GM12878 (cell line): Measurements from ENCODE around the gene CDY2B.
"Not testable (repeated sequence)": the region's sequence is repeated elsewhere in the genome, so short reads cannot be mapped to it uniquely, and the experiment has no call there.

Experiments
- BHLHE40 ChIP-seq, 2 experiments: fragments of 450-650 bp in 1 of 2; IDR thresholded peaks; 2 replicates each; pipeline ENCODE4 v1.6.1; 2011 to 2017; ENCODE audit warnings: low read depth in 2 of 2, borderline replicate concordance in 1 of 2, improper control_type of control experiment in 1 of 2, low read length in 1 of 2, mild to moderate bottlenecking in 1 of 2
- JUND ChIP-seq: IDR thresholded peaks from 2 replicates; pipeline ENCODE4 v1.6.1; 2012; ENCODE audit warnings: low read depth, mild to moderate bottlenecking, low read length, improper control_type of control experiment, moderate library complexity
- PAX5 ChIP-seq: IDR thresholded peaks from 2 replicates; pipeline ENCODE4 v1.6.1; 2011; ENCODE audit warnings: low read depth, low read length, borderline replicate concordance
- ZNF384 ChIP-seq: IDR thresholded peaks from 2 replicates; pipeline ENCODE4 v1.6.1; 2012; ENCODE audit warnings: low read depth, mild to moderate bottlenecking, low read length, improper control_type of control experiment, borderline replicate concordance
- TF ChIP-seq, protein P1 (sequence below), 3 experiments: IDR thresholded peaks in 2 of 3; conservative IDR thresholded peaks in 1 of 3; 2 replicates each; pipeline ENCODE4 v1.5.1; 2011; ENCODE audit warnings: low read depth in 3 of 3, low read length in 3 of 3, mild to moderate bottlenecking in 3 of 3, control low read depth in 2 of 3, moderate library complexity in 2 of 3, inconsistent platforms in 1 of 3, mixed read lengths in 1 of 3; ENCODE audit not compliant: control insufficient read depth in 2 of 3, insufficient read depth in 1 of 3; ENCODE audit errors: extremely low read depth in 1 of 3
- TF ChIP-seq, protein P2 (sequence below): IDR thresholded peaks from 2 replicates; pipeline ENCODE4 v1.6.1; 2012; ENCODE audit warnings: mild to moderate bottlenecking, low read depth, low read length
- TF ChIP-seq, protein P3 (sequence below): fragments of 450-650 bp; IDR thresholded peaks from 2 replicates; pipeline ENCODE4 v1.6.1; 2017; ENCODE audit warnings: low read depth, mild to moderate bottlenecking, moderate library complexity

DNA sequence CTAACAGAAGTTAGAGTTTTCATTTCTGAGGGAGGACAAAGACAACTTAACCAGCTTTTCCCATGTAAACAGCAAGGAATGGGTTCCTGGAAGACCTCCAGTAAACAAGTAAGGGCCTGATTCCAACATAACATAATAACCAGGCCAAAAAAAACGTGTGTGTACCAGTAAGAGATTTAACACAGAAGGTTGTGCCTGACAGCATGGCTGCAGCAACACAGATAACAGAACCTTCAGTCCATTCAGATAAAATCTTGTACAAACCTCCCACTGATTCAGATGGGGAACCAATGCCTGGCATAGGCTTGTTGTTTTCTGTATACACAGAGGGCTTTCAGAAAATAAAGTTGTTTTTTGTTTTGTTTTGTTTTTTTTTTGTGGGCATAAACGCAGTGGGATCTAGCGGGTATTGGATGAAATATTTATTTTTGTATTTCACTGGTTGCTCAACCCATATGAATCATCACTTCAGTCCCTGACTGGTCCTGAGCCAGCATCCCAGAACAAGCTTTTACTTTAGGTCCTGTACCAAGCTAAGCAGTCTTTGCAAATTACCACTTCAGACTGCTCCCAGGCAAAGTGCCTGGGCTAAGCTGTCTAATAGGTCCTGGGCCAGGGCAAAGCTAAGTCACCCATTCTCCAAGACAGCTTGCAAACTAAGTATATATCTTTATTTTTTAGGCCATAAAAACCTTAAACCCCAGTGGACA, 8.7 kb downstream of the CDY2B start:
- TF ChIP-seq PAX5; JUND; BHLHE40 (IDR thresholded peaks at IDR 0.05; ENCODE audit: borderline replicate concordance in 1 of 2, low read depth in 2 of 2, low read length in 1 of 2); ZNF384: not testable (repeated sequence)
- TF ChIP-seq, protein P1, sequence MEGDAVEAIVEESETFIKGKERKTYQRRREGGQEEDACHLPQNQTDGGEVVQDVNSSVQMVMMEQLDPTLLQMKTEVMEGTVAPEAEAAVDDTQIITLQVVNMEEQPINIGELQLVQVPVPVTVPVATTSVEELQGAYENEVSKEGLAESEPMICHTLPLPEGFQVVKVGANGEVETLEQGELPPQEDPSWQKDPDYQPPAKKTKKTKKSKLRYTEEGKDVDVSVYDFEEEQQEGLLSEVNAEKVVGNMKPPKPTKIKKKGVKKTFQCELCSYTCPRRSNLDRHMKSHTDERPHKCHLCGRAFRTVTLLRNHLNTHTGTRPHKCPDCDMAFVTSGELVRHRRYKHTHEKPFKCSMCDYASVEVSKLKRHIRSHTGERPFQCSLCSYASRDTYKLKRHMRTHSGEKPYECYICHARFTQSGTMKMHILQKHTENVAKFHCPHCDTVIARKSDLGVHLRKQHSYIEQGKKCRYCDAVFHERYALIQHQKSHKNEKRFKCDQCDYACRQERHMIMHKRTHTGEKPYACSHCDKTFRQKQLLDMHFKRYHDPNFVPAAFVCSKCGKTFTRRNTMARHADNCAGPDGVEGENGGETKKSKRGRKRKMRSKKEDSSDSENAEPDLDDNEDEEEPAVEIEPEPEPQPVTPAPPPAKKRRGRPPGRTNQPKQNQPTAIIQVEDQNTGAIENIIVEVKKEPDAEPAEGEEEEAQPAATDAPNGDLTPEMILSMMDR (IDR thresholded peaks at IDR 0.05 in 2 of 3, conservative IDR thresholded peaks at IDR 0.05 in 1 of 3; ENCODE audit: control insufficient read depth in 2 of 3, extremely low read depth in 1 of 3, insufficient read depth in 1 of 3, low read depth in 3 of 3, low read length in 3 of 3), result not testable (repeated sequence)
- TF ChIP-seq, protein P2, sequence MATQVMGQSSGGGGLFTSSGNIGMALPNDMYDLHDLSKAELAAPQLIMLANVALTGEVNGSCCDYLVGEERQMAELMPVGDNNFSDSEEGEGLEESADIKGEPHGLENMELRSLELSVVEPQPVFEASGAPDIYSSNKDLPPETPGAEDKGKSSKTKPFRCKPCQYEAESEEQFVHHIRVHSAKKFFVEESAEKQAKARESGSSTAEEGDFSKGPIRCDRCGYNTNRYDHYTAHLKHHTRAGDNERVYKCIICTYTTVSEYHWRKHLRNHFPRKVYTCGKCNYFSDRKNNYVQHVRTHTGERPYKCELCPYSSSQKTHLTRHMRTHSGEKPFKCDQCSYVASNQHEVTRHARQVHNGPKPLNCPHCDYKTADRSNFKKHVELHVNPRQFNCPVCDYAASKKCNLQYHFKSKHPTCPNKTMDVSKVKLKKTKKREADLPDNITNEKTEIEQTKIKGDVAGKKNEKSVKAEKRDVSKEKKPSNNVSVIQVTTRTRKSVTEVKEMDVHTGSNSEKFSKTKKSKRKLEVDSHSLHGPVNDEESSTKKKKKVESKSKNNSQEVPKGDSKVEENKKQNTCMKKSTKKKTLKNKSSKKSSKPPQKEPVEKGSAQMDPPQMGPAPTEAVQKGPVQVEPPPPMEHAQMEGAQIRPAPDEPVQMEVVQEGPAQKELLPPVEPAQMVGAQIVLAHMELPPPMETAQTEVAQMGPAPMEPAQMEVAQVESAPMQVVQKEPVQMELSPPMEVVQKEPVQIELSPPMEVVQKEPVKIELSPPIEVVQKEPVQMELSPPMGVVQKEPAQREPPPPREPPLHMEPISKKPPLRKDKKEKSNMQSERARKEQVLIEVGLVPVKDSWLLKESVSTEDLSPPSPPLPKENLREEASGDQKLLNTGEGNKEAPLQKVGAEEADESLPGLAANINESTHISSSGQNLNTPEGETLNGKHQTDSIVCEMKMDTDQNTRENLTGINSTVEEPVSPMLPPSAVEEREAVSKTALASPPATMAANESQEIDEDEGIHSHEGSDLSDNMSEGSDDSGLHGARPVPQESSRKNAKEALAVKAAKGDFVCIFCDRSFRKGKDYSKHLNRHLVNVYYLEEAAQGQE, result not testable (repeated sequence)
- TF ChIP-seq, protein P3, sequence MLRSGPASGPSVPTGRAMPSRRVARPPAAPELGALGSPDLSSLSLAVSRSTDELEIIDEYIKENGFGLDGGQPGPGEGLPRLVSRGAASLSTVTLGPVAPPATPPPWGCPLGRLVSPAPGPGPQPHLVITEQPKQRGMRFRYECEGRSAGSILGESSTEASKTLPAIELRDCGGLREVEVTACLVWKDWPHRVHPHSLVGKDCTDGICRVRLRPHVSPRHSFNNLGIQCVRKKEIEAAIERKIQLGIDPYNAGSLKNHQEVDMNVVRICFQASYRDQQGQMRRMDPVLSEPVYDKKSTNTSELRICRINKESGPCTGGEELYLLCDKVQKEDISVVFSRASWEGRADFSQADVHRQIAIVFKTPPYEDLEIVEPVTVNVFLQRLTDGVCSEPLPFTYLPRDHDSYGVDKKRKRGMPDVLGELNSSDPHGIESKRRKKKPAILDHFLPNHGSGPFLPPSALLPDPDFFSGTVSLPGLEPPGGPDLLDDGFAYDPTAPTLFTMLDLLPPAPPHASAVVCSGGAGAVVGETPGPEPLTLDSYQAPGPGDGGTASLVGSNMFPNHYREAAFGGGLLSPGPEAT, result not testable (repeated sequence)
